ENCODE results near the gene SLC44A3.

SLC44A3 gene

GRCh38 chr1:94907136-94907535 lies 87.0 kb downstream of the SLC44A3 start:
- DNase-seq (ENCODE audit: low read depth in 2 of 2) = no peak

GRCh38 chr1:94908190-94908589 lies 88.0 kb downstream of the SLC44A3 start:
- no peak for DNase-seq (ENCODE audit: low read depth in 2 of 2)

GRCh38 chr1:94908965-94909364 lies 88.8 kb downstream of the SLC44A3 start:
- no peak for DNase-seq (ENCODE audit: low read depth in 2 of 2)

- DNase-seq (ENCODE audit: low read depth in 2 of 2) = no peak
These were observed 89.3 kb downstream of the SLC44A3 start for GRCh38 chr1:94909486-94909885.

DNA sequence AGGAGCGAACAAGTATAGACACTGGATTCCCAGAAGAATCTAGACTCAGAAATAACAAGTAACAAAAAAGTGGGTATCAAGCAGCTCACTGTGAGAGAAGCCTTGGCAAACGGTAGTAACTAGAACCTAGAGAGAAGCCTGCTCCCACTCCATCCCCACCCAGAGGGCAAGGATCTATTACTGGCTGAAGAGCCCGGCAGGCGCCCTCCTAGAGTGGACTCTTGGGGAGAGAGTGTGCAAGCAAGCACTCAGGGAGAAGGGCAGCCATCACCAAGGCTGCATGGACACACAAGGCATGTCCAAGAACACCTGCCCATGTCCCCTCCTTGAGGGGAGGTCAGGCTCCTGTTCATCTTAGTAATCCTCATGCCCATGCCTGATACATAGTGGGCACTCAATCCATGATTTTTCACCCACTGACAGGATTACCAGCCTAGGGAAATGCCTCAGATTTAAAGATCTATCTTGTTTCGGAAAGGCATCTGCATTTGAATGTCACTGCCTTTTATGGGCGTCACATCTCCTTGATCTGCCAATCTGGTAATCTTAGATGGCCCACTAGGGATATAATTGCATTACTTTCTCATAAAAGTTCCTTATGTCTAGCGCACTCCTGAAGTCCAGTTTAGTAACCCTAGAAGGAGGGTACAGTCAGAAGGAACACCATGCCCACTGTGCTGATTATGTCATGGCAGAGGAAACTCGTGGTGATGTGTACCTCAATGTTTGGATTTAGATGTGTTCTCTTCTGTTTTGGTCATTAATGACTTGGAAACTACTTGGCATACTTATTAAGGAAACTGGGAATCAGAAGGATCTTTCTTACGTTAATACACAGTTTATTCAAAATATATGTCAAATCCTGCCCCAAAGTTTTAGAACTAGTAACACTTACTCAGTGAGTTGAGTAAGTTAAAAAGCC lies 92.4 kb downstream of the SLC44A3 start:
- no peak for DNase-seq (ENCODE audit: low read depth in 2 of 2)

DNA sequence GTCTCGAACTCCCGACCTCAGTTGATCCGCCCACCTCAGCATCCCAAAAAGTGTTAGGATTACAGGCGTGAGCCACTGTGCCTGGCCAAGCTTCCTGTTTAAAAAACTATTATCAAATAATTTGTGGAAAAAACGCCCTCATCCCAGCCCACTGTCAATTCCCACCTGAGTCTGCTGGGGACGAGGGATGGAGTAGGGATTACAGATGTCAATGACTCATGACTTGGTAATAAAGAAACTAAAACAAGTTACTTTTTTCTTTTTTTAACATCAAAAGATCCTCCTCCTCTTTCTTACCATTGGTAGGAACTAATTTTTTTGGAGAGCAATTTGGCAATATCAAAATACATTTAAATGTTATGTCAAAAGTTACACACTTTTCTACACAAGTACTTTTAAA lies 97.1 kb downstream of the SLC44A3 start:
- DNase-seq (ENCODE audit: low read depth in 2 of 2) = no peak

GRCh38 chr1:94919241-94920030 lies 99.3 kb downstream of the SLC44A3 start:
- no peak for DNase-seq (ENCODE audit: low read depth in 2 of 2)

DNA sequence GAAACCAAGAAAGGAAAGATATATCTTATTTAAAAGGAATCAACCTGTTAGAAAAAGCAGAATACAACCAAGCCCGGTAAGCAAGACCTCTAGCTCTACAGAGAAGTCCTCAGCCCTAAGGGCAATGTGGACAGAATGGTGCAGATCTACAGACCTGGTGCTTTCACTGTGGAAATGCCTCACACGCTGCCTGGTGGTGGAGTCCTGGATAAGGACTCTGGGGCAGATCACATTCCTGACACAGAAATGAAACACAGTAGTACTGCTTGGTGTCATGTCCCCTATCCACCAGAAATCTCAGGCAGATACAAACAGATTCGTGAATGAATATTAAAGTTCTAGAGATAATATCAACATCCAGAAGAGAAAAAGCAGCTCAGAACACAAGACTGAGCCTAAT lies 99.9 kb downstream of the SLC44A3 start:
- DNase-seq (ENCODE audit: low read depth in 2 of 2) = no peak

GRCh38 chr1:94921977-94922376 lies 101.8 kb downstream of the SLC44A3 start:
- no peak for DNase-seq (ENCODE audit: low read depth in 2 of 2)

DNA sequence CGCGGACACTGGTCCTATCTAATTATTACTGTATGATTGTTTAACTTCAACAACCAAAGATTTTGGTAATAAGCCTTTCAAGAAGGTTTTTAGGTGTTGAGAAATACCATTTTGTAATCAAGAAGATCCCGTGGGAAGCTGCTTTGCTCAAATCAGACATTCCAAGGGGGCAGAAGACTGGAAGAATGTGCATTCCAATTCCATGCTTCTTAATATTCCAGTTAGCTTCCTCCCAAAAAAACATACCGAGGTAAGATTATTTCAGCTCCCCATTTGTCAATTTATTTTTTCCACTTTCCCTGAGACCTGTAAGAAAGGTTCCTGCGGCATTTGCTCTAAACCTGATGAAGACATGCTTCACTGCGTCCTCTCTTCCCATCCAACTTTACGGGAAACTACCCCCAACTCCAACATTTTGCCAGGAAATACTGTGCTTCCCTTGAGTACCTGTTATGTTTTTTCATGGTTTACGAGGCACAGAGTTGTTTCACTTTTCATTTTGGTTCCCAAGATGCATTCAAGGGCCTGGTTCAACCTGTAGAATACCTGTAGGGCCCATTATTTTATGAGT lies 102.7 kb downstream of the SLC44A3 start:
- no peak for DNase-seq (ENCODE audit: low read depth in 2 of 2)

- no peak for DNase-seq (ENCODE audit: low read depth in 2 of 2)
These were observed 104.8 kb downstream of the SLC44A3 start for GRCh38 chr1:94925004-94925403.

- no peak for DNase-seq (ENCODE audit: low read depth in 2 of 2)
These were observed 105.5 kb downstream of the SLC44A3 start for GRCh38 chr1:94925561-94926125.

DNA sequence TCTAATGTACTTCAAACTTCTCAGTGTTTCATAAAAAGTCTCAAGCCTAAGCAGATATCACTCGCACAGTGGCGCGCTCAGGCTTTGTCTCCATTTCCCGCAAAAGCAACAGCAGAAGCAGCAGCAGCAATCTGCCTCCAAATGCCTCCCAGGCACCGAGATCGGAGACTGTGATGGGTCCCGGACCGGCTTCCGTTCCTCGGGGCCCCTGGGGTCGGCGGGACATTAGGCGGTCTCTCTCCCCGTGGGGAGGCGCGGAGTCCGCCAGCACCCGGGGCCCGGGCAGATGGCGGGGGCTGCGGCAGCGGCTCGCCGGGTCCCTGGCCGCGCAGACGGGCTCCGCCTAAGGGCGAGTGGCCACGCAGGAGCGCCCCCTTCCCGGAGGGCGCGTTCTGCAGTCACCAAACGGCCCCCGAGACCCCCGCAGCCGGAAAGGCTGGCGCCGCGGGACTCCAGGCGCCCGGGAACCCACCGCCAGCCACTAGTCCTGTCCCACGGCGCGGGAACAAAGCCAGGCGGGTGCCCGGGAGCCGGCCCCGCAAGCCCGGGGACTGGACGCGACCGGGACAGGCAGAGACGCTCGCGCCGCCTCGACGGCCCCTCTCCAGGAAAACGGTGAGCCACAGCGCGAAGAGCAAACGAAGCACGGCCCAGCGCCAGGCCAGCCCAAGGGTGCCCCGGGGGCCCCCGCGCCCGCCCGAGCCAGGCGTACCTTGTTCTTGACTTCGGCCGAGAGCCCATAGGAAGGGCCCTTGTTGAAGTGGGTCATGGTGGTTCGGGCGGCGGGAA lies 106.2 kb downstream of the SLC44A3 start:
- no peak for DNase-seq (ENCODE audit: low read depth in 2 of 2)

- peak; percentile 34 to 40 for DNase-seq (ENCODE audit: low read depth in 2 of 2)
These were observed 106.8 kb downstream of the SLC44A3 start, which contains the start of gene CNN3 for GRCh38 chr1:94926915-94927404. Gene CNN3 (minus strand): TSS chr1:94927110. CDS start chr1:94926894, 216 bp downstream.

- no peak for DNase-seq (ENCODE audit: low read depth in 2 of 2)
These were observed 107.4 kb downstream of the SLC44A3 start for GRCh38 chr1:94927405-94928175.

GRCh38 chr1:94928293-94928939 lies 108.3 kb downstream of the SLC44A3 start:
- DNase-seq (ENCODE audit: low read depth in 2 of 2) = no peak

DNA sequence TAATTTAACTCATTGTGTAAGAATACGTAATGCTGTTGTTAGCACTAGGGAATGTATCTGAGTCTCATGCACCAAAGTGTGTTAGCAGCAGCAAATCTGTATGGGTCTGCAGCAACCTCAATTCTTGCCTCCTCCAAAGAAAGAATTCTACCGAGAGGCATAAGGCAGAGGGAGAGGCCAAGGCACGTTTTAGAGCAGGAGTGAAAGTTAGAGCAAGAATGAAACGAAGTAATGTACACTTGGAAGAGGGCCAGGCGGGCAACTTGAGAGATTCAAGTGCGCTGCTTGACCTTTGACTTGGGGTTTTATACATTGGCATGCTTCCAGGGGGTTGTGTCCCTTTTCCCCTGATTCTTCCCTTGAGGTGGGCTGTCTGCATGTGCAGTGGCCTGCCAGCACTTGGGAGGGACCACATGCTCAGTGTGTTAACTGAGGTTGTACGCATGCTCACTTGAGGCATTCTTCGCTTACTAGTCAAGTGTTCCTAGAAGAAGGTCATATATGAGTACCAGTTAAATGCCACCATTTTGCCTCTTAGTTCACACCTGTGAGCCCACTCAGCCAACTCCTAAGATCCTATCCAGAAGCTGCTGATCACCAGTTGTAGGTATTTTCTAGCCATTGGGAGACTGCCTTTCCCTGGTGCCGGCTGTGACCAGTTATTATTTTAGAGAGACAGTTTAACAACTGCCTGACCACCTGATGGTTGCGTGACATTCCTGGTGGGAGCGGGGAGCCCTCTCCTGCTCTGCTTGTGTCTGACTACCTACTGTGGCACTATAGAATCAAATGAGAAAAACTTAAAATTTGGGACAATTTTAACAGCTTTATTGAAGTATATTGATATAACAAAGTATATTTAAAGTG lies 109.4 kb downstream of the SLC44A3 start:
- DNase-seq (ENCODE audit: low read depth in 2 of 2) = no peak

GRCh38 chr1:94931254-94931841 lies 111.2 kb downstream of the SLC44A3 start:
- no peak for DNase-seq (ENCODE audit: low read depth in 2 of 2)
